A673 (cell line): ENCODE results near the gene MCRS1.

Source experiments
- EZH2 ChIP-seq: fragments of 200-600 bp; sonication (generic); IDR thresholded peaks from 2 replicates; pipeline ENCODE4 v1.6.1; 2017; ENCODE audit warnings: borderline replicate concordance, low read depth, mild to moderate bottlenecking, mixed read lengths, antibody characterized with exemption, low read length; ENCODE audit not compliant: poor library complexity, severe bottlenecking
- TF ChIP-seq, protein P1 (sequence below): fragments of 300-800, 200-600 bp; sonication (generic); conservative IDR thresholded peaks from 2 replicates; pipeline ENCODE4 v1.5.1; 2017; ENCODE audit warnings: low read depth, mild to moderate bottlenecking, antibody characterized with exemption, low read length, moderate library complexity, mixed read lengths

DNA sequence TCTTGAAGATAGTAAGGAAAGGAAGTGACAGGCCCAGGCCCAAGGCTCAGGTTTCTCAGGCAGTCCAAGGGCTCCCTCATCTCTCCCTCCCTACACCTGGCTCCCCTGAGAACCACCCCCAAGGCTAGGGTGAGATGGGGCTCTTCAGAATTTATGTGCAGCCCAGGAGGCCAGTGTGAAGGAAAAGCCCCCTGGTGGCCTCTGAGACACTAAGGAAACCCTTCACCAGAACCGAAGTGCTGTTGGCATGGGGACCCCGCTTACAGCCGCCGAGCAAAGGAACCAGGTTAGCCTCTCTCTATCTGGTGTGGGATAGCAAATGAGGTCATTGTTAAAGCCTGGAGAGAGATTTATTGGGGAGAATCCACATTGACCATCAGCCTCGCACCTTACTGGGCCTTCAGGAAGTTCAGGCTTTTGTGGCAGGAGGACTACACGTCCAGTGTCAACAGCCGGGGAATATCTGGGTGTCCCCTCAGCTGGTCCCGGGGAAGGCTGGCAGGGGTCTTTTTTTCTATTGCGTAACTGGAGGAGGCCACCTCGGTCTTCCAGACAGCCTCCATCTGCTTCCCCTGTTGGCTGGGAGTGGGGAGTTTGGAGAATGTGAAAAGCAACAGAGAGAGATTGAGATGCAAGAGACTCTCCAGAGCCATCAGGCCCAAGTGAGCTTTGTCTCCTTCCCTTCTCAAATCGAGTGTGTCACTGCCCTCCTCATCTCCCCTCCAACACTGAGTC lies 19.4 kb upstream of the MCRS1 start:
- TF ChIP-seq, protein P1, sequence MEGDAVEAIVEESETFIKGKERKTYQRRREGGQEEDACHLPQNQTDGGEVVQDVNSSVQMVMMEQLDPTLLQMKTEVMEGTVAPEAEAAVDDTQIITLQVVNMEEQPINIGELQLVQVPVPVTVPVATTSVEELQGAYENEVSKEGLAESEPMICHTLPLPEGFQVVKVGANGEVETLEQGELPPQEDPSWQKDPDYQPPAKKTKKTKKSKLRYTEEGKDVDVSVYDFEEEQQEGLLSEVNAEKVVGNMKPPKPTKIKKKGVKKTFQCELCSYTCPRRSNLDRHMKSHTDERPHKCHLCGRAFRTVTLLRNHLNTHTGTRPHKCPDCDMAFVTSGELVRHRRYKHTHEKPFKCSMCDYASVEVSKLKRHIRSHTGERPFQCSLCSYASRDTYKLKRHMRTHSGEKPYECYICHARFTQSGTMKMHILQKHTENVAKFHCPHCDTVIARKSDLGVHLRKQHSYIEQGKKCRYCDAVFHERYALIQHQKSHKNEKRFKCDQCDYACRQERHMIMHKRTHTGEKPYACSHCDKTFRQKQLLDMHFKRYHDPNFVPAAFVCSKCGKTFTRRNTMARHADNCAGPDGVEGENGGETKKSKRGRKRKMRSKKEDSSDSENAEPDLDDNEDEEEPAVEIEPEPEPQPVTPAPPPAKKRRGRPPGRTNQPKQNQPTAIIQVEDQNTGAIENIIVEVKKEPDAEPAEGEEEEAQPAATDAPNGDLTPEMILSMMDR = 0 out of 2 replicates have a peak, but pooled peaks have one; percentile 13
- no peak for TF ChIP-seq EZH2
